GM18508 (cell line): ENCODE measurements around the gene SAT2.

Source experiments
- ATAC-seq: cut with Tn5 transposase; IDR thresholded peaks from one replicate; pipeline ENCODE4 v1.9.1; 2021; ENCODE audit warnings: moderate number of reproducible peaks; ENCODE audit not compliant: insufficient read depth, unreplicated experiment

The SAT2 gene

DNA sequence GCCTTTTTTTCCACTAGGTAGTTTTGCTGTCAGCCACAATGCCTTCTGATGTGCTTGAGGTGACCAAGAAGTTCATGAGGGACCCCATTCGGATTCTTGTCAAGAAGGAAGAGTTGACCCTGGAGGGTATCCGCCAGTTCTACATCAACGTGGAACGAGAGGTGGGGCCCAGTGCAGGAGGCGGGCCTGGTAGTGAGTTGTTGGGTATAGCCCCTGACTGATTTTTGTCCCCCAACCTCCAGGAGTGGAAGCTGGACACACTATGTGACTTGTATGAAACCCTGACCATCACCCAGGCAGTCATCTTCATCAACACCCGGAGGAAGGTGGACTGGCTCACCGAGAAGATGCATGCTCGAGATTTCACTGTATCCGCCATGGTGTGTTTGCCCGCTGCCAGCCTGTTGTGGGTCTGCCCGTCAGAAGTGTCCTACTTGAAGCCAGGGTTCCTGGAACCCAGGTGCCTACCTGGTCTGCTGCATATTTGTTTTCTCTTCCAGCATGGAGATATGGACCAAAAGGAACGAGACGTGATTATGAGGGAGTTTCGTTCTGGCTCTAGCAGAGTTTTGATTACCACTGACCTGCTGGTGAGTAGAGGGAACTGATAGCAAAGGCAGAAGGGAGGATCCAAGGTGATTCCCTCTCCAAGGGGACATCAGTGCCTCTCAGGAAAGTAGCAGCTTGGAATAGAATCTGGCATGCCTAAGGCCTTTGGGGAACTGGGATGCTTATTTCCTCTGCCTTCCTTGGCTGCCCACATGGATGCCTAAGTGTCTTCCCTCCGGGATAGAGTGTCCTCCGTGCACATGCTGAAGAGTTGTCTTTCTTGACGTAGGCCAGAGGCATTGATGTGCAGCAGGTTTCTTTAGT is 50.1 kb downstream of the SAT2 start:
- ATAC-seq, result no peak

DNA sequence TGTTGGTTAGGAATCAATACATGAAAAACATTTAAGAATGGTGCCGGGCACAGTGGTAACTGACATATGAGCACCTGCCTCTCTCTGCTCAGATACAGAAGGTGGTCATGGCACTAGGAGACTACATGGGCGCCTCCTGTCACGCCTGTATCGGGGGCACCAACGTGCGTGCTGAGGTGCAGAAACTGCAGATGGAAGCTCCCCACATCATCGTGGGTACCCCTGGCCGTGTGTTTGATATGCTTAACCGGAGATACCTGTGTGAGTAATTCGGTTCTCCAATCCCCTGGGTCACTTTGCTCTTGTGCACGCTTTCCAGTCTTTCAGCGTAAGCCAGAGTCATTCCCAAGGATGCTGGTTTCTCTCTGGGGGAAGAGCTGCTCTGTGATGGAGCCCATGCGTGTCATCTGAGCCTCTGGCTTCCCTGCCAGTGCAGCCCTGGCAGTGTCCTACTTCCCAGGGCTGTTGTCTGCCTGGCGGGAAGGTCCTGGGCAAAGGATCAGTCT is 51.1 kb downstream of the SAT2 start:
- no peak for ATAC-seq
